ENCODE data around the gene CTNNA1.

The CTNNA1 gene

DNA sequence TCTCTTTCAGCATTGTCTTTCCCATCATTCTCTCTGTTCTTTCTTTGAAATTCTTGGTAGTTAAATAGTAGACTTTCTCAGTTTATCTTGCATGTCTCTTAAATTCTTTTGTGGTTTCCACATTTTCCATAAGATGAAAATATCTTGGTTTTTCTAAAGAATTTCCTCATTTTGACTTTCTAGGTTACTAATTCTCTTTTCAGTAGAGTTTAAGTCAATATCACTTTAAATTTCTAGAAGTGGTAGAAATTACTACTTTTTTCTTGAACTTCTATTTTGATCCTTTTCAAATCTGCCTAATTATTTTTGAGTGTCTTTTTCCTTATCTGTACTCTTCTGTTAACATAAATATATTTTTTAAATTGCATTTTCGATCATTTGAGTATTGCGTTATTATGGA, 145.5 kb downstream of the CTNNA1 start:
- DNase-seq (ENCODE audit: low spot score) = no peak

GRCh38 chr5:138900281-138900965, 147.2 kb downstream of the CTNNA1 start:
- peak; percentile 50 for DNase-seq (ENCODE audit: low spot score)

- DNase-seq (ENCODE audit: low spot score) = peak; percentile 75
Observed at GRCh38 chr5:138901716-138902115, 148.5 kb downstream of the CTNNA1 start.

DNA sequence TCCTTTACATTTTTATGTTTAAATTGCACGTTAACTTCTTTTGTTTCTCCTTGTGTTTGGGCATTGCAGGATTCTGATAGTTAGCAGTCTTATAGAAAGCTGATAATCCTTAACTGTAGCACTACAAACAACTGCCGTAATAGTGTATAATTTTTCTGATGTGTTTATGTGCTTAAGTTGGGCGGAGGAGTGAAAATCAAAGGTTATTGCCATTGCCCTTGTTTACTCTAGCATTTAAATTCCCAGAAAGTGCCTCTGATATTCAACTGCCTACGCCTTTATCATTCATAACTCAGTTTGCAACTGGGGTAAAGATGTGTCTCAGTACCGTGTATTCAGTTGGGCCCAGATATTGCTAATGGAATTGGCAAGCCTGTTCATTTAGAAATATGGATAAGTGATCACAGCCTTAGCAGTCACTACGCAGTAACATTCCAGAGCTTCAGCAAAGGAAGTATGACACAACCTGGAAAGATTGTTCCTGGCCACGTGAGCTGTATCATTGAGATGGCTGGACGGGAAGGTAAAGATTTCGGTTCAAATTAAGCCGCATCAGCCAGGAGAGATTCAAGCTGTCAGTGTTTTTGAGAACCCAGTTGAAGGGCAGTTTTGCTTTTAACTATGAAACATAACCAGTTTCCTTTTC, 150.0 kb downstream of the CTNNA1 start:
- DNase-seq (ENCODE audit: low spot score) = peak; percentile 59

DNA sequence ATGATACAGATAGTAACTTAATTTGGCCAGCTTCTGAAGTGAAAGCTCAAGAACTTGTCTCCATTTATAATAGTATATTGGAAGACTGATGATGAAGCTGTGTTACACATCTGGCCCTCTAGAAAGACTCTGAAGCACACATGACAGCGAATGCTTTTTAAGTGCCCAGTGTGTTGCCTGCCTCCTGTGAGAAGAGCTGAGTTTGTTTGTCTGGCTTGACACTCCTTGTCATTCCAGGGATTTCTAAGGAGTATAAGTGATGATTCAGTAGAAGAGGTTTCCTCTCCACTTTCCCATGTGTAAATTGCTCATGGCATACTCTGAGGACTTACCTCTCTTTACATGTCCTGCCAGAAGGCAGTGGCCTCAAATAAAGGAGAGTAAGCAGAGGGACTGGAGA, 152.3 kb downstream of the CTNNA1 start:
- DNase-seq (ENCODE audit: low spot score) = peak; percentile 86

DNA sequence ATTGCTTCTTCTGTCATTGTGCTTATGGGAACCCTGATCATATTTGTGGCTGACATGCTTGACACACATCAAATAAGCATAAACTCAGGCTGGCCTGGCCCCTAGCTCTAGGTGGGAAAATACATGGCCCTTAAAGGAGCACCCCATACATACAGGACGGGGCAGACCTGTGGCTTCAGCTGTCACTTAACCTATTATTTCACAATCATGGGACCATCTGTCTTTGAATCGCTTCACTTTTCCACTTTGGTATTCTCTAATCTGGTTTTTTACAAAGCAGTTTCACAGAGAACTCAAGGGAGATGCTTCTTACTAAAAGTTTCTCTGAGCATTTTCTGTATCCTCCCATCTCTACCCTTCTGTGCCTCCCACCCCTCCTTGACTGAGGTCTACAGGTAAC, 156.5 kb downstream of the CTNNA1 start:
- DNase-seq (ENCODE audit: low spot score) = no peak

- DNase-seq (ENCODE audit: low spot score) = peak; percentile 35
Observed at GRCh38 chr5:138910546-138911185, 157.4 kb downstream of the CTNNA1 start.

- DNase-seq (ENCODE audit: low spot score) = no peak
Observed at GRCh38 chr5:138911441-138911840, 158.2 kb downstream of the CTNNA1 start.

GRCh38 chr5:138912093-138912492, 158.9 kb downstream of the CTNNA1 start:
- DNase-seq (ENCODE audit: low spot score) = no peak

DNA sequence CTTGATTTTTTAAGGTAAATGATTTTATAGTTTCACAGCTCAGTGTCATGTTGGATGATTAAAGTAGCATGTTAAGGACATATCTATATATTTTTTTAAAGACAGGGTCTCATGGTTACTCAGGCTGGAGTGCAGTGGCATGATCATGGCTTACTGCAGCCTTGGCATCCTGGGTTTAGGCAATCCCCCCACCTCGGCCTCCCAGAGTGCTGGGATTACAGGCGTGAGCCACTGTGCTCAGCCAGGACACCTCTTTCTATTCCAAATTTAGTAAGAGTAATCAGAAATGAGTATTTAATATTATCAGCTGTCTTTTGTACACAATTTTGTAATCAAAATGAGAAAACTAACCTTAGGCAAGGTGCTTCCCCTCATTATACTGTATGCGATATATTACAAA, 160.5 kb downstream of the CTNNA1 start:
- DNase-seq (ENCODE audit: low spot score) = no peak

GRCh38 chr5:138914338-138914737, 161.1 kb downstream of the CTNNA1 start:
- DNase-seq (ENCODE audit: low spot score) = no peak

GRCh38 chr5:138918686-138919085, 165.5 kb downstream of the CTNNA1 start:
- no peak for DNase-seq (ENCODE audit: low spot score)

GRCh38 chr5:138920181-138920580, 167.0 kb downstream of the CTNNA1 start:
- no peak for DNase-seq (ENCODE audit: low spot score)

DNA sequence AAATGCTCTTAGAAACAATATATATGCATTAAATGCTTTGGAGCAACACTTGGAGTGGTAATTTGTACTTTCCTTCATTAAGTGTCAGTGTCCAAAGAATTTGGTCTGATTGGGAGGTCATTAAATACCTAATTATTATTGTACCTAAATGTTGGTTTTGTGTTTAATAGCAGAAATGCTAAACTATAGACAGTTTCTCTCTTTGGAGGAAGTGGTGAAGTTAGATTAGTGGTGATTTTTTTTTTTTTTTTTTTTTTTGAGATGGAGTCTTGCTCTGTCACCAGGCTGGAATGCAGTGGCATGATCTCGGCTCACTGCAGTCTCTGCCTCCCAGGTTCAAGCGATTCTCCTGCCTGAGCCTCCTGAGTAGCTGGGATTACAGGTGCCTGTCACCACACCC, 168.1 kb downstream of the CTNNA1 start:
- peak; percentile 35 for DNase-seq (ENCODE audit: low spot score)

GRCh38 chr5:138922494-138922893, 169.3 kb downstream of the CTNNA1 start:
- no peak for DNase-seq (ENCODE audit: low spot score)

- no peak for DNase-seq (ENCODE audit: low spot score)
Observed at GRCh38 chr5:138925090-138925635, 171.9 kb downstream of the CTNNA1 start.

DNA sequence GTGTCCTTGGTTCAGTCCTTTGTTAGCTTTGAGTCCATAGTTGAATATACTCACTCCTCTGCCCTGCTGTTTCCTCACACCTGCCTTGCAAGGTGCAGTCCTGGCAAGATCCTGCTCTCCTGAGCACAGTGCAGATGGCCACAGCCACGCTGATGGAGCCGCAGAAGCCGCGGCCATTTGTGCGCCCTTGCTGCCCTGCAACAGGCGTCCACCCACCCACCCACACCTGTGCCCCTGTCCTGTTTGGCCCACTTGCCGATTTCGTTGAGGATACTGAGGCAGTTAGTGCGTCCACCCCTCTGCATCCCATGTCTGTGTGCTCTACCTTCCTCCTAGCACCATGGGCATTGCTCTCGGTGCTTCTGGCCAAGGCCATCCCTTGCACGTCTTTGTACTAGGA, 173.0 kb downstream of the CTNNA1 start:
- DNase-seq (ENCODE audit: low spot score) = no peak

DNA sequence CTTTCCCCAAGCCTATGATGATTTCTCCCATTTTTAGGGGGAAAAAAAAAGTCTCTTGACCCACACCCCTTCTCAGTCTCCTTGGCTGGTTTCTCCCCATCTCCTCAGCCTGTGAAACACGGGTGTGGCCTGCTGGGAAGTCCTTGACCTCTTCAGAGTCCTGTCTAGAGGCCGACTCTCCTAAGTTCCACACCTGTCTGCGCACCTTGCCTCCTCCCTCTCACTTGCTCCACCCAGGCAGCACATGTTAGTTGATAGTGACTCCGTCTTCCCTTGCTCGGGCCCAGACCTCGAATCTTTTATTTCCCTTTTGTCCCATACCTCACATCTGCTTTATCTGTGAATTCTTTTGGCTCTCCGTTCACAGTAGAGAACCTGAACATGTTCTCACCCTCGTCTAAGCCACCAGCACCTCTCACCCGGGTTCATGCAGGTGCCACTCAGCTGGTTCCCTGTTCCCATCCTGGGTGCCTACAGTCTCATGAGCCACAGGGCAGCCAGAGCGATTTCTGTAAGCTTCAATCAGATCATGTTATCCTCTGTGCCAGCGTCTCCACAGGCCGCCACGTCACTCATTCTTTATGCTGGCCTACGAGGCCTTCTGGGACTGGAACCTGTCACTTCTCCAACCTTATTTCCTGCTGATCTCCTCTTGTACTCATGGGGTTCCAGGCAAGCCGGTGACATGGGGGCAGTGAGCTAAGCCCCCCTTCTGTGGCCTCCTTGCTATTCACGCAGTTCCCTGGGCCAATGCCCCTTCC, 173.6 kb downstream of the CTNNA1 start:
- DNase-seq (ENCODE audit: low spot score) = no peak

DNA sequence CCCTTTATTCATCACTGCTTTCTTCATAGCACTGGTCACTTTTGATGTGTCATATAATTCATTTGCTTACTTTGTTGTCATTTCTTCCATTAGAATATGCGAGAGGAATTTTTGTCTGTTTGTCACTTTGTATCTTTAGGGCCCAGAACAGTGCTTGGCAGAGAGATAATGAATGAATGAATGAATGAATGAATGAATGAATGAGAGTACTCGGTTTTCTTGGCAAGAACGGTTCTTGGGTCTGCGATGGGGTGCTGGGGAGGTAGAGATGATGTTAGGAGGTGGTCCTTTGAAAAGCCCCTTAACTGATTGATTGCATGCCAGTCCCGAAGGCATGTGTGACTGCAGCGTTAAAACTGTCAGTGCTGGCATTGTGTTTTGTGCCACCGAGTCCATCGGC, 174.3 kb downstream of the CTNNA1 start:
- no peak for DNase-seq (ENCODE audit: low spot score)

DNA sequence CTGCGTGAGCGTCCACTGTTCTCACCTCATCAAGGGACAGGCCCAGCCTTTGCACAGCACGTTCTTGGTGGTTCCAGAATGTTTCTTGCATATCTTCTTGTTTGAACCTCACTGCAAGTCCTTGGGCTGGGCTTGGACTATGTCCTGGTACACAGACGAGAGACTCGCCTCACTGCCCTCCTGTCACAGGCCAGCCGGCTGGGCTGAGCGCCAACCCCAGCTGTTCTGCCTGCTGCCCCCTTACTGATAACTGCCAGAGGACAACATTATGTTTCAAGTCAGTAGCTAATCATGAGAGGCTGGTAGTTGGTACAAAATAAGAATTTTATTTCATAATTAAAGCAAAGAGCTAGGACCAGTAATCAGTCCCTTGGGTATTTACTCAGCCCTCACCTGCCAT, 174.8 kb downstream of the CTNNA1 start:
- peak; percentile 55 for DNase-seq (ENCODE audit: low spot score)

- DNase-seq (ENCODE audit: low spot score) = no peak
Observed at GRCh38 chr5:138929571-138929955, 176.3 kb downstream of the CTNNA1 start.

DNA sequence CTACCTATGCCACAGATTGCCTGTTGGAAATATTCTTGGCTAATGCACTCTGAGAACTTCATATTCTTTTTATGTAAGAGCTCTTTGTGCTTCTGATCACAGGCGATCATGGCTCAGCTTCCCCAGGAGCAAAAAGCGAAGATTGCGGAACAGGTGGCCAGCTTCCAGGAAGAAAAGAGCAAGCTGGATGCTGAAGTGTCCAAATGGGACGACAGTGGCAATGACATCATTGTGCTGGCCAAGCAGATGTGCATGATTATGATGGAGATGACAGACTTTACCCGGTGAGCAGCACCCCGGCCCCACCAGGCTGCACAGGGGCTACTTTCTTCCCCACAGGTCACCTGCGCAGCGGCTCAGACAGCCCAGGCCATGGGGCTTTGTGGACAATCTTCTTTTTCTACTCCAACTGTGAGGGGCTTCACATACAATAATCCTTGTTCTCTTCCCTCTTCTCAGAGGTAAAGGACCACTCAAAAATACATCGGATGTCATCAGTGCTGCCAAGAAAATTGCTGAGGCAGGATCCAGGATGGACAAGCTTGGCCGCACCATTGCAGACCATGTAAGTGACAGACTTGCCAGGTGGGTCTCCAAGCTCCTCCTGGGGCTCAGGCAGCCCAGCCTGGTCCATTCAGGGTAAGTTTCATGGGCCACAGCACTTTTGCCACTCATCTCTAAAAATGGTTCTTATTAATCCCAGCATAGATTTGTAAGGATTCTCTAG, 177.3 kb downstream of the CTNNA1 start:
- no peak for DNase-seq (ENCODE audit: low spot score)
